GM10266 (cell line): ENCODE data around the gene UBE2G2.

Experiments
- DNase-seq: peaks from one replicate; pipeline ENCODE4 v3.0.0; 2012; ENCODE audit errors: extremely low spot score
- TF ChIP-seq, protein P1 (sequence below): IDR thresholded peaks from 2 replicates; pipeline ENCODE4 v1.5.1; 2012; ENCODE audit warnings: mild to moderate bottlenecking, low read depth; ENCODE audit not compliant: control insufficient read depth, insufficient read depth; ENCODE audit errors: missing control alignments

The UBE2G2 gene

DNA sequence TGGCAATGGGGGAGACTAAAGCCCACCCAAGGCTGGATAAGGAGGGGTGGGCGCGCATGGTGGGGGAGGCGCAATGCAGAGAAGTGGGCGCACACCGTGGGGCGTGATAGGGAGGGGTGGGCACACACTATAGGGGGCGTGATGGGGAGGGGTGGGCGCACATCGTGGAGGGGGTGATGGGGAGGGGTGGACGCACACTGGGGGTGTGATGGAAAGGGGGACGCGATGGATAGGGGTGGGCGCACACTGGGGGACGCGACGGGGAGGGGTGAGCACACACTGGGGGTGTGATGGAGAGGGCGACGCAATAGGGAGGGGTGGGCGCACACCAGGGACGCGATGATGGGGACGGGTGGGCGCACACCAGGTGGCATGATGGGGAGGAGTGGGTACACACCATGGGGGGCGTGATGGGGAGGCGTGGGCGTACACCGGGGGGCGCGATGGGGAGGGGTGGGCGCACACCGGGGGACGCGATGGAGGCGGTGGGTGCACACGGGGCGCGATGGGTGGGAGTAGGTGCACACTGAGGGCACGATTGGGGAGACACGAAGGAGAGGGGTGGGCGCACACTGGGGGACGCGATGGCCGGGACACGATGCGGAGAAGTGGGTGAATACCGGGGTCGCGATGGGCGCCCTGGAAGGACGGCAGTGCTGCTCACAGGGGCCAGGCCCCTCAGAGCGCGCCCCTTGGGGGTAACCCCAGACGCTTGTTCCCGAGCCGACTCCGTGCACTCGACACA lies 15.3 kb upstream of the UBE2G2 start:
- TF ChIP-seq, protein P1, sequence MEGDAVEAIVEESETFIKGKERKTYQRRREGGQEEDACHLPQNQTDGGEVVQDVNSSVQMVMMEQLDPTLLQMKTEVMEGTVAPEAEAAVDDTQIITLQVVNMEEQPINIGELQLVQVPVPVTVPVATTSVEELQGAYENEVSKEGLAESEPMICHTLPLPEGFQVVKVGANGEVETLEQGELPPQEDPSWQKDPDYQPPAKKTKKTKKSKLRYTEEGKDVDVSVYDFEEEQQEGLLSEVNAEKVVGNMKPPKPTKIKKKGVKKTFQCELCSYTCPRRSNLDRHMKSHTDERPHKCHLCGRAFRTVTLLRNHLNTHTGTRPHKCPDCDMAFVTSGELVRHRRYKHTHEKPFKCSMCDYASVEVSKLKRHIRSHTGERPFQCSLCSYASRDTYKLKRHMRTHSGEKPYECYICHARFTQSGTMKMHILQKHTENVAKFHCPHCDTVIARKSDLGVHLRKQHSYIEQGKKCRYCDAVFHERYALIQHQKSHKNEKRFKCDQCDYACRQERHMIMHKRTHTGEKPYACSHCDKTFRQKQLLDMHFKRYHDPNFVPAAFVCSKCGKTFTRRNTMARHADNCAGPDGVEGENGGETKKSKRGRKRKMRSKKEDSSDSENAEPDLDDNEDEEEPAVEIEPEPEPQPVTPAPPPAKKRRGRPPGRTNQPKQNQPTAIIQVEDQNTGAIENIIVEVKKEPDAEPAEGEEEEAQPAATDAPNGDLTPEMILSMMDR = no peak
- DNase-seq = no peak

DNA sequence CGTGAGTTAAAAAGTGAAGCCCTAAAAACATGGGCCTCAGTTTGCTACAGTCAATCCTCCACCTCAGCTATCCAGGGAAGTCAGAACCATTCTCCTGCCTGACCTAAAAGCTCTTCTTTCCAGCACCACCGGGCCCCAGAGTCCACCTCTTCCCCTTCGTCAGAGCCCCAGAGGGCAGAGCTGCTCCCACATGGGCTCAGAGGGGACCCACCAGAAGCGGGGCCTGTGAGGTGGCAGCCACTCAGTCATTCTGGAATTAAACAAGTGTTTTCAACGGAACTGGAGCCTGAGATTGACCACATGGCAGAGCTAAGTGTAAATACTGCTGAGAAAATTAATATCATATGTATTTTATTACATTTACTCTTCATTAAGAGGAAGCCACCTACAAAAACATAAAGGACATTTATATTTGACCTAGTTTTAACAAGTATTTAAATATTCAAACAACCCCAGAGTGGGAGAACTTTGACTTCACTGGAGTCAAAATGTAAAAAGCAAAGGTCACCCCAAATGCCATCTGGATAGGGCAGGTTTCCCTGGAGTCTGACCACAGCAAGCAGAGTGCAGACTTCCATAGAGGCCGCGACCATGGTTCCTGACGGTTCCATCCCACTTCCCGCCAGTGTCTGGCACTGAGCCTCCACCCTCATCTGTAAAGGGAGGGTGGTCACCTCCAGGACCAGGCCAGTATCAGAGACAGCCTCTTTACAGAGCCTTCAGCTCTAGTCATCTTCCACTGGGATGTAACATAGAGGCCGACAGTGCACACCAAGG lies 14.4 kb upstream of the UBE2G2 start:
- DNase-seq = no peak
- TF ChIP-seq, protein P1 = no peak

DNA sequence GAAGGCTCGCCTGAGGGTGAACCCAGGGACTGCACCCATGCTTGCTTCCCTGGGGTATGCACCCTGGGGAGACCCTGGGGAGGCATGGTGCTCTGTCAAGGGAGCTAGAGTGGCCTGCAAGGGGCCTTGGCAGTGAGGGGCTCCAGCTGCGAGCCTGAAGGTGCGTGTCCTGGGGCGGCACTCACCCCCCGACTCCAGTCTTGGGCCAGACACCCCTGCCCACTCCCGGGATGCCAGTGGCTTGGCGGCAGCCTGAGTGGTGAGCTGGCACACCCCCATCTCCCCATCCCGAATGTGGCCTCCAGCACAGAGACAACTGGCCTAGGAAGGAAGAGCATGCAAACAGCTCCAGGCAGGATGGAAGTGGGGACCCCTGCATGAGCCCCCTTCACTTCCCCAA lies 13.6 kb upstream of the UBE2G2 start:
- no peak for DNase-seq
- TF ChIP-seq, protein P1 = no peak

DNA sequence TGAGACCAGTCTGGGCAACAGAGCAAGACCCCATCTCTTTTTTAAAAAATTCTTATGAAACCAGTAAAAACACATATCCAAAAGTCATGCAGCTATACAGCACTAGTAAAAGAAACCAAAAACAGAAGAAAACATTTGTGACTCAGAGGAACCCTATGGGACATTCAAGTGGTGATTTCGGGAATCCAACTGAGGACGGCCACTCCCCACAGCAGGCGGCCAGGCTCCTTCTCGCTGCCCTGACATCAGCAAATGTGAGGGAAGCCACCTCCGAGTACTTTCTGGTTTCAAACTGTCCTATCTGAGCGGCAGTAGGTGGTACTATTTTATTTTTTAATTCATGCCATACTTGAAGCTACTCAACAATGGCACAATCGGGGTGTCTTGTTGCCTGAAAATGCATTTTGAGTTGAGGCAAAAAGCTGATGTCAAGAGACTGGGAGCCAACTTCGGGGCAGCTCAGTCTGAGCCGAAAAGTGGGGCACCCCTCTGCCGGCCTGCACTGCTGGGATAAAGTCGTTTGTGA lies 12.9 kb upstream of the UBE2G2 start:
- no peak for DNase-seq
- TF ChIP-seq, protein P1 = no peak

DNA sequence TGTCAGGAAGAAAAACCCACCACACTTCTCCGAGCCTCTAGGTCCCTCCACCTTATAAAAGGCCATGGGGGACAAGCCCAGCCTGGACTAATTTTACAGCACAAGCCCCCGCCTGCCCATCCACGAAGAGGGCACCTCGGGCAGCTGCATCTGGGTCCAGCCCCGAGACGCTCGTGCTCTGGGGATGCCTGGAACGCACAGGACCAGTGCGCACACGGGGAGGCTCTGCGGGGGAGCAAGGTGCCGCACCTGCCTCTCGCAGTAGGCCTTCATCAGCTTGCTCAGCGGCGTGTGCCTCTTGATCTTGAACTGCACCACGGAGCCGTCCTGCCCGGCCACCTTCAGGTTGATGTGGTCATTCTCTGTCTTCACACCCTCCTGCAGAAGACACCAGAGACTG lies 12.1 kb upstream of the UBE2G2 start:
- no peak for DNase-seq
- TF ChIP-seq, protein P1 = no peak

DNA sequence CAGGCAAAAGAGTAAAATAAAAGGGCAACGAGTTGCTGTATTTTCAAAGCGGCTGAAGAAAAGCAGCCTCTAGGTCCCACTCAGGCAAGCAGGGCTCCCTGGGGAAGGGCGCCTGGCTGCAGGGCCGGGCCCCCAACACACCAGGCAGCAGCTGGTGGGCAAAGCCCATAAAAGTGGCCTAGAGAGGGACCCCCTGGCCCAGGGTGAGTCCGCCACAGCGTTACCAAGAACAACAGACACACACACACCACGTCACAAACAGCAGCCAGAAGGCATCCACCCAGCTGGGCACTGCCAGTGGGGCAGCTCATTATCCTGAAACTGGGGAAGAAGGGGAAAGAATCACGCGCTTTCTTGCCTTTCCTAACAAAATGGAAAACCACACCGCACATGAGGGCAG lies 11.5 kb upstream of the UBE2G2 start:
- DNase-seq = no peak
- TF ChIP-seq, protein P1 = no peak

DNA sequence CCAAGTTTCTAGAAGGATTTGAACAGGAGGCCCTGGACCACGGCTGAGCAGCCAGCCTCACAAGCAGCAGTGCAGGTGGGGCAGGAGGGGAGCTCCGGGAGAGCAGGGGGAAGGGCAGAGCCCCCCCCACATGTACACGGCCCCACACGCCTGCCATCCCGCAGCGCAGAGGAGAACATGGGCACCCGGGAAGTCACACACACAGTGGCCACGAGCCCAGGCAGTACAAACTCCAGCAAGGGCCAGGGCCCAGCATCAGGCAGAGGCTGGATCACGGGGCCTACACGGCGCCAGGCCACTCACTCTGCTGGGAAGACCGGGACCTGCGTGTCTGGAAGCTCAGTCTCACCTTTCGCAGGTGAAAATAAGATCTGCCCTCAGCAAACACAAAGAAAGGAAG lies 11.0 kb upstream of the UBE2G2 start:
- no peak for DNase-seq
- TF ChIP-seq, protein P1 = no peak
